Ishikawa (cell line): ENCODE data around the gene HSP90AB1.

Source experiments
- CEBPB ChIP-seq: IDR thresholded peaks from 2 replicates; pipeline ENCODE4 v1.6.1; 2012
- EP300 ChIP-seq: IDR thresholded peaks from 2 replicates; pipeline ENCODE4 v1.6.1; 2012; ENCODE audit warnings: borderline replicate concordance
- FOXM1 ChIP-seq: IDR thresholded peaks from 2 replicates; pipeline ENCODE4 v1.6.1; 2012; ENCODE audit warnings: low read depth, borderline replicate concordance
- TAF1 ChIP-seq: IDR thresholded peaks from 2 replicates; pipeline ENCODE4 v1.6.1; 2012; ENCODE audit warnings: low read depth, mild to moderate bottlenecking
- TCF12 ChIP-seq: IDR thresholded peaks from 2 replicates; pipeline ENCODE4 v1.6.1; 2012; ENCODE audit warnings: low read depth
- YY1 ChIP-seq: IDR thresholded peaks from 2 replicates; pipeline ENCODE4 v1.6.1; 2012; ENCODE audit warnings: low read depth
- TF ChIP-seq, protein P1 (sequence below): IDR thresholded peaks from 2 replicates; pipeline ENCODE4 v1.6.1; 2012
- TF ChIP-seq, protein P2 (sequence below): IDR thresholded peaks from 2 replicates; pipeline ENCODE4 v1.6.1; 2012
- TF ChIP-seq, protein P3 (sequence below): IDR thresholded peaks from 2 replicates; pipeline ENCODE4 v1.6.1; 2012; ENCODE audit warnings: low read depth, mild to moderate bottlenecking

GRCh38 chr6:44260451-44261297 is 13.8 kb downstream of the HSP90AB1 start:
- TF ChIP-seq CEBPB (no peak), YY1 (no peak), TCF12 (no peak), FOXM1 (no peak), EP300 (no peak), TAF1 (no peak)
- TF ChIP-seq, protein P1, sequence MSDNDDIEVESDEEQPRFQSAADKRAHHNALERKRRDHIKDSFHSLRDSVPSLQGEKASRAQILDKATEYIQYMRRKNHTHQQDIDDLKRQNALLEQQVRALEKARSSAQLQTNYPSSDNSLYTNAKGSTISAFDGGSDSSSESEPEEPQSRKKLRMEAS = no peak
- TF ChIP-seq, protein P2, sequence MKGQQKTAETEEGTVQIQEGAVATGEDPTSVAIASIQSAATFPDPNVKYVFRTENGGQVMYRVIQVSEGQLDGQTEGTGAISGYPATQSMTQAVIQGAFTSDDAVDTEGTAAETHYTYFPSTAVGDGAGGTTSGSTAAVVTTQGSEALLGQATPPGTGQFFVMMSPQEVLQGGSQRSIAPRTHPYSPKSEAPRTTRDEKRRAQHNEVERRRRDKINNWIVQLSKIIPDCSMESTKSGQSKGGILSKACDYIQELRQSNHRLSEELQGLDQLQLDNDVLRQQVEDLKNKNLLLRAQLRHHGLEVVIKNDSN = no peak
- TF ChIP-seq, protein P3, sequence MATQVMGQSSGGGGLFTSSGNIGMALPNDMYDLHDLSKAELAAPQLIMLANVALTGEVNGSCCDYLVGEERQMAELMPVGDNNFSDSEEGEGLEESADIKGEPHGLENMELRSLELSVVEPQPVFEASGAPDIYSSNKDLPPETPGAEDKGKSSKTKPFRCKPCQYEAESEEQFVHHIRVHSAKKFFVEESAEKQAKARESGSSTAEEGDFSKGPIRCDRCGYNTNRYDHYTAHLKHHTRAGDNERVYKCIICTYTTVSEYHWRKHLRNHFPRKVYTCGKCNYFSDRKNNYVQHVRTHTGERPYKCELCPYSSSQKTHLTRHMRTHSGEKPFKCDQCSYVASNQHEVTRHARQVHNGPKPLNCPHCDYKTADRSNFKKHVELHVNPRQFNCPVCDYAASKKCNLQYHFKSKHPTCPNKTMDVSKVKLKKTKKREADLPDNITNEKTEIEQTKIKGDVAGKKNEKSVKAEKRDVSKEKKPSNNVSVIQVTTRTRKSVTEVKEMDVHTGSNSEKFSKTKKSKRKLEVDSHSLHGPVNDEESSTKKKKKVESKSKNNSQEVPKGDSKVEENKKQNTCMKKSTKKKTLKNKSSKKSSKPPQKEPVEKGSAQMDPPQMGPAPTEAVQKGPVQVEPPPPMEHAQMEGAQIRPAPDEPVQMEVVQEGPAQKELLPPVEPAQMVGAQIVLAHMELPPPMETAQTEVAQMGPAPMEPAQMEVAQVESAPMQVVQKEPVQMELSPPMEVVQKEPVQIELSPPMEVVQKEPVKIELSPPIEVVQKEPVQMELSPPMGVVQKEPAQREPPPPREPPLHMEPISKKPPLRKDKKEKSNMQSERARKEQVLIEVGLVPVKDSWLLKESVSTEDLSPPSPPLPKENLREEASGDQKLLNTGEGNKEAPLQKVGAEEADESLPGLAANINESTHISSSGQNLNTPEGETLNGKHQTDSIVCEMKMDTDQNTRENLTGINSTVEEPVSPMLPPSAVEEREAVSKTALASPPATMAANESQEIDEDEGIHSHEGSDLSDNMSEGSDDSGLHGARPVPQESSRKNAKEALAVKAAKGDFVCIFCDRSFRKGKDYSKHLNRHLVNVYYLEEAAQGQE = no peak
